D721Med (cell line): ENCODE results near the gene ZNF574.

Experiments used
- DNase-seq: peaks from one replicate; pipeline ENCODE4 v3.0.0; 2011; ENCODE audit warnings: low spot score; ENCODE audit not compliant: insufficient read length
- FAIRE-seq: peaks from 2 replicates; lab custom pipeline; 2011; peaks lifted over from hg19 to GRCh38; lab: Jason Lieb, UNC
- TF ChIP-seq, protein P1 (sequence below): IDR thresholded peaks from 2 replicates; pipeline ENCODE4 v1.5.1; 2012; ENCODE audit warnings: mild to moderate bottlenecking, control low read depth; ENCODE audit not compliant: insufficient read depth; ENCODE audit errors: missing control alignments

ZNF574 gene, protein sequence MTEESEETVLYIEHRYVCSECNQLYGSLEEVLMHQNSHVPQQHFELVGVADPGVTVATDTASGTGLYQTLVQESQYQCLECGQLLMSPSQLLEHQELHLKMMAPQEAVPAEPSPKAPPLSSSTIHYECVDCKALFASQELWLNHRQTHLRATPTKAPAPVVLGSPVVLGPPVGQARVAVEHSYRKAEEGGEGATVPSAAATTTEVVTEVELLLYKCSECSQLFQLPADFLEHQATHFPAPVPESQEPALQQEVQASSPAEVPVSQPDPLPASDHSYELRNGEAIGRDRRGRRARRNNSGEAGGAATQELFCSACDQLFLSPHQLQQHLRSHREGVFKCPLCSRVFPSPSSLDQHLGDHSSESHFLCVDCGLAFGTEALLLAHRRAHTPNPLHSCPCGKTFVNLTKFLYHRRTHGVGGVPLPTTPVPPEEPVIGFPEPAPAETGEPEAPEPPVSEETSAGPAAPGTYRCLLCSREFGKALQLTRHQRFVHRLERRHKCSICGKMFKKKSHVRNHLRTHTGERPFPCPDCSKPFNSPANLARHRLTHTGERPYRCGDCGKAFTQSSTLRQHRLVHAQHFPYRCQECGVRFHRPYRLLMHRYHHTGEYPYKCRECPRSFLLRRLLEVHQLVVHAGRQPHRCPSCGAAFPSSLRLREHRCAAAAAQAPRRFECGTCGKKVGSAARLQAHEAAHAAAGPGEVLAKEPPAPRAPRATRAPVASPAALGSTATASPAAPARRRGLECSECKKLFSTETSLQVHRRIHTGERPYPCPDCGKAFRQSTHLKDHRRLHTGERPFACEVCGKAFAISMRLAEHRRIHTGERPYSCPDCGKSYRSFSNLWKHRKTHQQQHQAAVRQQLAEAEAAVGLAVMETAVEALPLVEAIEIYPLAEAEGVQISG

DNA sequence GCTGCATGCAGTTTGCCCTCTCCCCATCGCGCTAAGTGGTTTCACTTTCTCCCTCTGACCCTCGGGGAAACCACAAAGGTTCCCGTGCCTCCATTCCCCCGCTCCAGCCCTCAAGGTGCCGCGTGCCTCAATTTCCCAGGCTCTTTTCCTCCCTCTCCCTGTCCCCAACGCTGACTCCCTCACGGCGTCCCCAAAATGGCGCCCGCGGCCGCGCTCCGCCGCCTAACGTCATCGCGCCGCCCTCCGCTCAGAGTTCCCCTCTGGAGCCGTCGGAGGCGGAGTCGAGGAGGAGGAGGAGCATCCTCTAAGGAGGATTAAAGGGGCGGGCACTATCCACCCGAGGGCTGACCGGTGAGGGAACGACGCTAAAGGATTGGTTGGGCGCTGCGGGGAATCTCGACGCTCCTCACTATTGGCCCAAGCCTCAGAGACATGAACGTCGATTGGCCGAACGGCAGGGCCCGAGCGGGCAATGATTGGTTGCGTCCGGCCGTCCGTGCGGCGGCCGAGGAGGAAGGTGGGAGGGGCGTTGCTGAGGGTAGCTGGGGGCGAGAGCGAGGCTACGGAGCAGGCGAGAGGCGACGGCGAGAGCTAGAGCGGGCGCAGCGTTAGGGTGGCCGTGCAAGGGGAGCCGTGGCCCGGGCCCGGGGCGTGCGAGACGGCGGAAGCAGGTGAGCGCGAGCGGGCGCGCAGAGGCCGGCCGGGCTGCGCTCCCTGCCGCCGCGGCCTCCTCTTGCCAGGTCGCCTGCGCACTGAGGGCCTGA is at the start of gene ZNF574:
TSS of gene ZNF574 (plus strand) at position 551 of the 764 bp plus-strand sequence. CDS start 2,441 bp downstream, outside the sequence.
- DNase-seq (peak; percentile 78), FAIRE-seq (no peak)
- TF ChIP-seq, protein P1, sequence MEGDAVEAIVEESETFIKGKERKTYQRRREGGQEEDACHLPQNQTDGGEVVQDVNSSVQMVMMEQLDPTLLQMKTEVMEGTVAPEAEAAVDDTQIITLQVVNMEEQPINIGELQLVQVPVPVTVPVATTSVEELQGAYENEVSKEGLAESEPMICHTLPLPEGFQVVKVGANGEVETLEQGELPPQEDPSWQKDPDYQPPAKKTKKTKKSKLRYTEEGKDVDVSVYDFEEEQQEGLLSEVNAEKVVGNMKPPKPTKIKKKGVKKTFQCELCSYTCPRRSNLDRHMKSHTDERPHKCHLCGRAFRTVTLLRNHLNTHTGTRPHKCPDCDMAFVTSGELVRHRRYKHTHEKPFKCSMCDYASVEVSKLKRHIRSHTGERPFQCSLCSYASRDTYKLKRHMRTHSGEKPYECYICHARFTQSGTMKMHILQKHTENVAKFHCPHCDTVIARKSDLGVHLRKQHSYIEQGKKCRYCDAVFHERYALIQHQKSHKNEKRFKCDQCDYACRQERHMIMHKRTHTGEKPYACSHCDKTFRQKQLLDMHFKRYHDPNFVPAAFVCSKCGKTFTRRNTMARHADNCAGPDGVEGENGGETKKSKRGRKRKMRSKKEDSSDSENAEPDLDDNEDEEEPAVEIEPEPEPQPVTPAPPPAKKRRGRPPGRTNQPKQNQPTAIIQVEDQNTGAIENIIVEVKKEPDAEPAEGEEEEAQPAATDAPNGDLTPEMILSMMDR: no peak

DNA sequence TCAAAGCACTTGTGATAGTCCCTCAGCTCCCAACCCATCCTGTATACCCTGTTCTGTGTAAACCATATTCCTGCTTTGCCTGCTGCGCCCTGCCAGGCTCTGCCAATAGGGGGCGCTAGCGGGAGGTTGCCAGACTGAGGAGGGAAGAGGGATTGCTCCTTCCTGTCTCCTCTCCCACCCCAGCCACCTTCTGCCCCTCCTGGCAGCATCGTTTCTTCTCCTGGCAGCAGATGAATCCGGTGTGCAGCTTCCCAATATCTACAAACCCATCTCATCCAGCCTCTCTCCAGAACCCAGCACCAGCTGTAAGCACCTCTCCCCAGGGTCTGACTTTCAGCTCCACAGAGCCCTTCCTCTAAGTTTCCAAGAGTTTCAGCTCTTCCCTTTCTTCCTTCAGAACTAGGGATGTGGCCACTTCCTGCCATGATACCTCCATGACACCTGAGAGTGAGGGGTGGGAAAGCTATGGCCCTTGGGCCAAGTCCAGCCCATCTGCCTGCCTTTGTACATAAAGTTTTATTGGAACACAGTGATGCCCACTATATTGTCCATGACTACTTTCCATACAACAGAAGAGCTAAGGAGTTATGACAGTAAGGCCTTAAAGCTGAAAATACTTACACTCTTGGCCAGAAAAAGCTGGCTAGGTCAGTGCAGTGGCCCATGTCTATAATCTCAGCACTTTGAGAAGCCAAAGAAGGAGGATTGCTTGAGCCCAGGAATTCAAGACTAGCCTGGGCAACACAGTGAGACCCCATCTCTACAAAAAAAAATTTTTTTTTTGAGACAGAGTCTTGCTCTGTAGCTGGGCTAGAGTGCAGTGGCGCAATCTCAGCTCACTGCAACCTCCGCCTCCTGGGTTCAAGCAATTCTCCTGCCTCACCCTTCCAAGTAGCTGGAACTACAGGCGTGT is 47.4 kb upstream of the ZNF574 start:
- TF ChIP-seq, protein P1: peak; percentile 55
- DNase-seq (no peak), FAIRE-seq (no peak)

DNA sequence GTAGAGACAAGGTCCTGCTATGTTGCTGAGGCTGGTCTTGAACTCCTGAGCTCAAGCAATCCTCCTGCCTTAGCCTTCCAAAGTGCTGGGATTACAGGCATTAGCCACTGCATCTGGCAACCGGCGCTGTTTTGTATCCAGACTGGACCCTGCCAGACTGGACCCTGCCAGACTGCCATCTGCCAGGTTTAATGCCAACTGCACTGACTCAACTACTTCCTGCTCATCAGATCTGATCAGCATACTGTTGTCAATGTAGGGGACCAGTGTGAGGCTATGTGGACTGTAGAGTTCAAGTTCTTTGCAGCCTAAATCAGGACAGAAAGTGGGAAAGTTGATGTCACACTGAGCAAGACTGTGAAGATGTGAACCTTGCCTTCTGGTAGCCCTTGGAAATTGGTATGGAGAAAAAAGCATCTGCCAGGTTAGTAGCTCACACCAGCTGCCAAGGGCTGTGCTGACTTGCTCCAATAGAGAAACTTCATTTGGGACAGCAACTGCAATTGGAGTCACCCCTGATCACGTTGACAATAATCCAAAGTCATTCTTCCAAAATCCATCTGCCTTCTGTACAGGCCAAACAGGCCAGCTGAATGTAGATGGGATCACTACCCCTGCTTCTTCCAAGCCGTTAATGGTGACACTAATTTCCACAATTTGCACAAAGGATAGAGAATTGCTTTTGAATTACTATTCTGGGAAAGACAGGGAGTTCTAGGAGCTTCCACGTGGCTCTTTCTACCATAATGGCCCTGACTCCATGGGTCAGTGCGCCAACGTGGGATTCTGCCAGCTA is 45.1 kb upstream of the ZNF574 start:
- no peak for DNase-seq
- TF ChIP-seq, protein P1: no peak
- no peak for FAIRE-seq

DNA sequence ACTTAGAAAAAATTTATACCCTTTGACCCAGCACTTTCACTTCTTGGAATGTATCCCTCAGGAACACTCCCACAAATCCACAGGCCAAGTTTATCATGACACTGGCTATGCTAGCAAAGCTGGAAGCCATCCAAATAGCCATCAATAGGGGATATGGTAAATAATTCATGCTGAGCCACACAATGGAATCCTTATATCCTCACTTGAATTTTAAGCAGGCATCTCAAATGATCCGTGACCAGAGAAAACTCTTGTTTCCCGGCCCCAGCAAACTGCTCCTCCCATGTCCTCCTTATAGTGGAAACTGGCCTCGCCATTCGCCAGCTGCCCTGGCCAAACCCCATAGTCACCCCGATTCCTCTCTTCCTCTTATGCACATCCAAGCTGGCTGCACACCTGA is 43.5 kb upstream of the ZNF574 start:
- TF ChIP-seq, protein P1: no peak
- FAIRE-seq (no peak), DNase-seq (no peak)

DNA sequence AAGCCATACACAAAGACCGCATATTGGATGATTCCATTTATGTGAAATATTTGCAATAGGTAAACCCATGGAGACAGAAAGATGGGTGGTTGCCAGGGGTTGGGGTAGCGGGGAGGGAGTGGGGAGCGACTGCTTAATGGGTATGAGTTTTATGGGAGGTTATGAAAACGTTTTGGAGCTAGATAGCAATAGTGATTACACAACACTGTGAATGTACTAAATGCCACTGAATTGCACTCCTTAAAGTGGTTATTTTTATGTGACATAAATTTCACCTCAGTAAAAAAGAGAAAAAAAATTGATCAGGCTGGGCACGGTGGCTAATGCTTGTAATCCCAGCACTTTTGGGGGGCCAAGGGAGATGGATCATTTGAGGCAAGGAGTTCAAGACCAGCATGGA is 42.6 kb upstream of the ZNF574 start:
- FAIRE-seq (no peak), DNase-seq (no peak)
- TF ChIP-seq, protein P1: no peak
